Stimulated activated naive CD8-positive, alpha-beta T cell treated with anti-CD3 and anti-CD28 coated beads, Interleukin-15, amount 100 ng/mL, for 72 hours (primary cell): Measurements from ENCODE around the gene SGPL1.

Source experiments
- ATAC-seq: fragments of 150-1000 bp; cut with Tn5 transposase; 2 replicates; pipeline ENCODE4 v1.10.0; 2021; ENCODE audit warnings: mild to moderate bottlenecking, moderate library complexity
- DNase-seq, 2 donors: peaks; one replicate each; pipeline ENCODE4 v3.0.0; 2021 to 2022
- H3K27ac Mint-ChIP-seq, 2 donors: one replicate each; pipeline ENCODE4 v1.8.0; 2022; ENCODE audit warnings: mild to moderate bottlenecking in 2 of 2, mixed read lengths in 2 of 2, moderate library complexity in 2 of 2
- H3K27me3 Mint-ChIP-seq: one replicate; pipeline ENCODE4 v1.8.0; 2022; ENCODE audit warnings: mixed read lengths
- H3K4me1 Mint-ChIP-seq: one replicate; pipeline ENCODE4 v1.8.0; 2022; ENCODE audit warnings: mild to moderate bottlenecking, mixed read lengths
- H3K4me3 Mint-ChIP-seq, 2 donors: one replicate each; pipeline ENCODE4 v1.8.0; 2022; ENCODE audit warnings: mild to moderate bottlenecking in 2 of 2, mixed read lengths in 2 of 2, moderate library complexity in 1 of 2
- H3K9me3 Mint-ChIP-seq, 2 donors: one replicate each; pipeline ENCODE4 v1.8.0; 2022; ENCODE audit warnings: mixed read lengths in 2 of 2

The SGPL1 gene

GRCh38 chr10:70890917-70891431 is 75.2 kb downstream of the SGPL1 start:
- ATAC-seq = no peak
- H3K27me3 Mint-ChIP-seq = no peaks in the 10 kb centered on the region

GRCh38 chr10:70891627-70892026 is 75.9 kb downstream of the SGPL1 start:
- Mint-ChIP-seq H3K4me1 (peaks cover 30% of the 10 kb centered on the region), H3K4me3 (no peak overlapping the region), H3K27me3 (no peaks in the 10 kb centered on the region), H3K9me3 (no peaks in the 10 kb centered on the region), H3K27ac (no peak overlapping the region)
- no peak for ATAC-seq
- no peak for DNase-seq

More at GRCh38 chr10:70890917-70891431, 75.2 kb downstream of the SGPL1 start:
- DNase-seq = no peak
- Mint-ChIP-seq H3K9me3 (no peaks in the 10 kb centered on the region), H3K4me1 (peaks cover 30% of the 10 kb centered on the region), H3K27ac (no peak overlapping the region), H3K4me3 (no peak overlapping the region)

- no peak overlapping the region for H3K4me3 Mint-ChIP-seq
- DNase-seq = no peak
- H3K9me3 Mint-ChIP-seq = no peaks in the 10 kb centered on the region
- H3K4me1 Mint-ChIP-seq = peaks cover 23% of the 10 kb centered on the region
- ATAC-seq = no peak
- no peak overlapping the region for H3K27ac Mint-ChIP-seq
- H3K27me3 Mint-ChIP-seq = no peaks in the 10 kb centered on the region
Observed at GRCh38 chr10:70892631-70893030, 76.9 kb downstream of the SGPL1 start.

- no peak for DNase-seq
- H3K27me3 Mint-ChIP-seq = no peaks in the 10 kb centered on the region
- no peak overlapping the region for H3K4me3 Mint-ChIP-seq
- no peak overlapping the region for H3K27ac Mint-ChIP-seq
- H3K9me3 Mint-ChIP-seq = no peaks in the 10 kb centered on the region
- peaks cover 21% of the 10 kb centered on the region for H3K4me1 Mint-ChIP-seq
- ATAC-seq = peak; percentile 52
Observed at GRCh38 chr10:70893227-70894006, 77.7 kb downstream of the SGPL1 start.

- H3K27ac Mint-ChIP-seq = peak overlapping the region in 1 of 2 donors; percentile 80
- peaks cover 21% of the 10 kb centered on the region for H3K4me1 Mint-ChIP-seq
- no peaks in the 10 kb centered on the region for H3K27me3 Mint-ChIP-seq
Observed at GRCh38 chr10:70894416-70894815, 78.7 kb downstream of the SGPL1 start.

GRCh38 chr10:70896551-70896950 is 80.8 kb downstream of the SGPL1 start:
- H3K4me1 Mint-ChIP-seq = peaks cover 16% of the 10 kb centered on the region
- no peaks in the 10 kb centered on the region for H3K9me3 Mint-ChIP-seq
- no peaks in the 10 kb centered on the region for H3K27me3 Mint-ChIP-seq
- H3K4me3 Mint-ChIP-seq = no peak overlapping the region
- H3K27ac Mint-ChIP-seq = no peak overlapping the region
- ATAC-seq (no peak), DNase-seq (no peak)

More at GRCh38 chr10:70894416-70894815, 78.7 kb downstream of the SGPL1 start:
- DNase-seq = no peak
- ATAC-seq = no peak
- Mint-ChIP-seq H3K9me3 (no peaks in the 10 kb centered on the region), H3K4me3 (no peak overlapping the region)

- ATAC-seq (no peak), DNase-seq (no peak)
- Mint-ChIP-seq H3K4me3 (no peak overlapping the region), H3K4me1 (peaks cover 6% of the 10 kb centered on the region), H3K27me3 (peaks cover 8% of the 10 kb centered on the region), H3K9me3 (no peaks in the 10 kb centered on the region), H3K27ac (no peak overlapping the region)
Observed at GRCh38 chr10:70898687-70899086, 82.9 kb downstream of the SGPL1 start.

- no peak for ATAC-seq
- no peaks in the 10 kb centered on the region for H3K9me3 Mint-ChIP-seq
- peaks cover 8% of the 10 kb centered on the region for H3K27me3 Mint-ChIP-seq
- H3K4me3 Mint-ChIP-seq = no peak overlapping the region
- DNase-seq = no peak
- H3K4me1 Mint-ChIP-seq = peaks cover 5% of the 10 kb centered on the region
- no peak overlapping the region for H3K27ac Mint-ChIP-seq
Observed at GRCh38 chr10:70899096-70899495, 83.3 kb downstream of the SGPL1 start.

GRCh38 chr10:70901276-70901878 is 85.6 kb downstream of the SGPL1 start:
- no peaks in the 10 kb centered on the region for H3K4me1 Mint-ChIP-seq
- no peaks in the 10 kb centered on the region for H3K9me3 Mint-ChIP-seq
- ATAC-seq (no peak), DNase-seq (no peak)
- H3K27me3 Mint-ChIP-seq = peaks cover 8% of the 10 kb centered on the region
- no peak overlapping the region for H3K4me3 Mint-ChIP-seq
- no peak overlapping the region for H3K27ac Mint-ChIP-seq

GRCh38 chr10:70902661-70903261 is 87.0 kb downstream of the SGPL1 start:
- ATAC-seq = no peak
- peaks cover 8% of the 10 kb centered on the region for H3K27me3 Mint-ChIP-seq
- H3K27ac Mint-ChIP-seq = peak overlapping the region in 1 of 2 donors; percentile 71
- H3K4me3 Mint-ChIP-seq = no peak overlapping the region
- DNase-seq = no peak
- H3K4me1 Mint-ChIP-seq = no peaks in the 10 kb centered on the region
- no peaks in the 10 kb centered on the region for H3K9me3 Mint-ChIP-seq

GRCh38 chr10:70903262-70903921 is 87.6 kb downstream of the SGPL1 start:
- Mint-ChIP-seq H3K27me3 (peaks cover 8% of the 10 kb centered on the region), H3K27ac (peak overlapping the region in 1 of 2 donors; percentile 71), H3K4me1 (no peaks in the 10 kb centered on the region), H3K4me3 (no peak overlapping the region), H3K9me3 (no peaks in the 10 kb centered on the region)
- DNase-seq (peak; percentile 34 to 37), ATAC-seq (peak; percentile 28)

- Mint-ChIP-seq H3K4me3 (no peak overlapping the region), H3K27me3 (peaks cover 8% of the 10 kb centered on the region), H3K27ac (no peak overlapping the region), H3K9me3 (no peaks in the 10 kb centered on the region), H3K4me1 (no peaks in the 10 kb centered on the region)
- DNase-seq (no peak), ATAC-seq (no peak)
Observed at GRCh38 chr10:70905071-70906021, 89.6 kb downstream of the SGPL1 start.

GRCh38 chr10:70906031-70906783 is 90.5 kb downstream of the SGPL1 start:
- Mint-ChIP-seq H3K4me1 (no peaks in the 10 kb centered on the region), H3K27me3 (peaks cover 8% of the 10 kb centered on the region), H3K9me3 (no peaks in the 10 kb centered on the region), H3K27ac (peak overlapping the region; percentile 7 to 90), H3K4me3 (no peak overlapping the region)
- ATAC-seq (no peak), DNase-seq (no peak)

GRCh38 chr10:70906953-70907636 is 91.3 kb downstream of the SGPL1 start:
- no peak overlapping the region for H3K4me3 Mint-ChIP-seq
- H3K4me1 Mint-ChIP-seq = no peaks in the 10 kb centered on the region
- peaks cover 0 to 3% of the 10 kb centered on the region in 2 donors for H3K9me3 Mint-ChIP-seq
- no peak overlapping the region for H3K27ac Mint-ChIP-seq
- H3K27me3 Mint-ChIP-seq = peaks cover 8% of the 10 kb centered on the region
- DNase-seq = no peak
- no peak for ATAC-seq
